OCI-LY1 (cell line): ENCODE data around the gene LRMDA.

Experiments
- H2AFZ ChIP-seq: fragments of 200-600 bp; sonication (generic), shearing (Covaris generic); 2 replicates; pipeline ENCODE4 v1.6.0; 2014; ENCODE audit warnings: antibody characterized with exemption, mild to moderate bottlenecking, low read length
- H3F3A ChIP-seq: fragments of 200-600 bp; sonication (generic), shearing (Covaris generic); 2 replicates; pipeline ENCODE4 v1.6.0; 2014; ENCODE audit warnings: mild to moderate bottlenecking, antibody characterized with exemption, low read length, moderate library complexity; ENCODE audit not compliant: insufficient read depth
- H3K27ac ChIP-seq: fragments of 200-600 bp; sonication (generic); 2 replicates; pipeline ENCODE4 v1.5.1; 2014; ENCODE audit warnings: low read length, mixed run types, mild to moderate bottlenecking, low read depth; ENCODE audit not compliant: poor library complexity, severe bottlenecking
- H3K27me3 ChIP-seq: fragments of 200-600 bp; sonication (generic); 2 replicates; pipeline ENCODE4 v1.6.0; 2014; ENCODE audit warnings: antibody characterized with exemption, mild to moderate bottlenecking, low read length, moderate library complexity; ENCODE audit not compliant: insufficient read depth
- H3K36me3 ChIP-seq: fragments of 200-600 bp; sonication (generic); 2 replicates; pipeline ENCODE4 v1.6.1; 2014; ENCODE audit warnings: mild to moderate bottlenecking, antibody characterized with exemption, low read length, moderate library complexity, mixed read lengths; ENCODE audit not compliant: insufficient read depth
- H3K4me1 ChIP-seq: fragments of 200-600 bp; sonication (generic); 2 replicates; pipeline ENCODE4 v1.5.1; 2014; ENCODE audit warnings: mild to moderate bottlenecking, low read length, moderate library complexity; ENCODE audit not compliant: insufficient read depth, severe bottlenecking
- H3K4me2 ChIP-seq: fragments of 200-600 bp; sonication (generic), shearing (Covaris generic); 2 replicates; pipeline ENCODE4 v1.6.1; 2014; ENCODE audit warnings: low read length
- H3K4me3 ChIP-seq: fragments of 200-600 bp; sonication (generic); 2 replicates; pipeline ENCODE4 v1.5.1; 2014; ENCODE audit warnings: low read length, low read depth, mild to moderate bottlenecking, mixed read lengths; ENCODE audit not compliant: poor library complexity, severe bottlenecking
- H3K79me2 ChIP-seq: fragments of 200-600 bp; shearing (Covaris generic); 2 replicates; pipeline ENCODE4 v1.6.1; 2016; ENCODE audit warnings: mixed run types, low read length, mixed read lengths; ENCODE audit not compliant: insufficient read depth
- H3K9ac ChIP-seq: fragments of 200-600 bp; sonication (generic), shearing (Covaris generic); 2 replicates; pipeline ENCODE4 v1.6.1; 2014; ENCODE audit warnings: mild to moderate bottlenecking, low read length, mixed read lengths
- H3K9me2 ChIP-seq: fragments of 200-600 bp; sonication (generic), shearing (Covaris generic); 2 replicates; pipeline ENCODE4 v1.6.1; 2014; ENCODE audit warnings: low read depth, mild to moderate bottlenecking, low read length, mixed read lengths
- H3K9me3 ChIP-seq: fragments of 200-600 bp; shearing (Covaris generic); 2 replicates; pipeline ENCODE4 v1.6.1; 2014; ENCODE audit warnings: low read length, mixed read lengths
- H4K20me1 ChIP-seq: fragments of 200-600 bp; sonication (generic), shearing (Covaris generic); 2 replicates; pipeline ENCODE4 v1.6.0; 2016; ENCODE audit warnings: mild to moderate bottlenecking, low read length; ENCODE audit not compliant: insufficient read depth
- EZH2 ChIP-seq: fragments of 200-600 bp; sonication (generic), shearing (Covaris generic); IDR thresholded peaks from 2 replicates; pipeline ENCODE4 v1.8.0; 2017; ENCODE audit warnings: borderline replicate concordance, mixed run types, mild to moderate bottlenecking, antibody characterized with exemption, low read length, moderate library complexity, mixed read lengths
- TF ChIP-seq, protein P1 (sequence below): fragments of 200-600 bp; sonication (generic), shearing (Covaris generic); IDR thresholded peaks from 2 replicates; pipeline ENCODE4 v1.5.1; 2017; ENCODE audit warnings: mild to moderate bottlenecking, antibody characterized with exemption, low read length, moderate library complexity, mixed read lengths

The LRMDA gene

GRCh38 chr10:76017733-76018433 is 586.5 kb downstream of the LRMDA start:
- Histone ChIP-seq H3K4me1 (no peaks in the 10 kb centered on the region), H3K9ac (no peak overlapping the region), H3K27me3 (no peaks in the 10 kb centered on the region), H3F3A (no peaks in the 10 kb centered on the region), H3K4me3 (no peak overlapping the region), H3K79me2 (no peaks in the 10 kb centered on the region), H4K20me1 (no peaks in the 10 kb centered on the region), H3K36me3 (no peaks in the 10 kb centered on the region), H3K4me2 (no peak overlapping the region), H3K9me2 (no peaks in the 10 kb centered on the region), H3K9me3 (no peaks in the 10 kb centered on the region), H3K27ac (no peak overlapping the region), H2AFZ (no peak overlapping the region)
- TF ChIP-seq, protein P1, sequence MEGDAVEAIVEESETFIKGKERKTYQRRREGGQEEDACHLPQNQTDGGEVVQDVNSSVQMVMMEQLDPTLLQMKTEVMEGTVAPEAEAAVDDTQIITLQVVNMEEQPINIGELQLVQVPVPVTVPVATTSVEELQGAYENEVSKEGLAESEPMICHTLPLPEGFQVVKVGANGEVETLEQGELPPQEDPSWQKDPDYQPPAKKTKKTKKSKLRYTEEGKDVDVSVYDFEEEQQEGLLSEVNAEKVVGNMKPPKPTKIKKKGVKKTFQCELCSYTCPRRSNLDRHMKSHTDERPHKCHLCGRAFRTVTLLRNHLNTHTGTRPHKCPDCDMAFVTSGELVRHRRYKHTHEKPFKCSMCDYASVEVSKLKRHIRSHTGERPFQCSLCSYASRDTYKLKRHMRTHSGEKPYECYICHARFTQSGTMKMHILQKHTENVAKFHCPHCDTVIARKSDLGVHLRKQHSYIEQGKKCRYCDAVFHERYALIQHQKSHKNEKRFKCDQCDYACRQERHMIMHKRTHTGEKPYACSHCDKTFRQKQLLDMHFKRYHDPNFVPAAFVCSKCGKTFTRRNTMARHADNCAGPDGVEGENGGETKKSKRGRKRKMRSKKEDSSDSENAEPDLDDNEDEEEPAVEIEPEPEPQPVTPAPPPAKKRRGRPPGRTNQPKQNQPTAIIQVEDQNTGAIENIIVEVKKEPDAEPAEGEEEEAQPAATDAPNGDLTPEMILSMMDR, result no peak
- no peak for TF ChIP-seq EZH2

DNA sequence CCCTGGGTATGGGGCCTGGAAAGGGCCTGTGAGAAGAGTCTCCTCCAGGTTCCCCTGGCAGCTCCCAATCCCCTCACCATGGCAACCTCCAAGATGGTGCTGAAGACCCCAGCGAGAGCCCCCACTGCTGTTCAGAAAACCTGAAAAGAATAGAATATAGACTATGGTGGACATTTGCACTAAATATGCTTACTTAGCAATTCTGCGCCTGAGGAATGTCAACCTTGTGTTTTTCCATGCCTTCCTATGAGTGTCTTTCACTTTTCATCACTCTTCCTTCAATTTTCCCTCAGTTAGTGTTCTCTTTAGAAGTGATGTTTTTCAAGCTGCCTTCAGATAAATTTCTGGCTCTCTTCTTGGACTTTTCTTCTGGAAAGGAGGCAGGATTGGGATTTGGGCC is 589.2 kb downstream of the LRMDA start:
- Histone ChIP-seq H3K9ac (no peak overlapping the region), H3K9me2 (no peaks in the 10 kb centered on the region), H3K36me3 (no peaks in the 10 kb centered on the region), H3K9me3 (no peaks in the 10 kb centered on the region), H3K4me1 (no peaks in the 10 kb centered on the region), H3K27ac (no peak overlapping the region), H3K4me3 (no peak overlapping the region), H2AFZ (no peak overlapping the region), H3F3A (no peaks in the 10 kb centered on the region), H4K20me1 (no peaks in the 10 kb centered on the region), H3K27me3 (no peaks in the 10 kb centered on the region), H3K4me2 (no peak overlapping the region), H3K79me2 (no peaks in the 10 kb centered on the region)
- TF ChIP-seq EZH2, result no peak
- TF ChIP-seq, protein P1, result no peak

DNA sequence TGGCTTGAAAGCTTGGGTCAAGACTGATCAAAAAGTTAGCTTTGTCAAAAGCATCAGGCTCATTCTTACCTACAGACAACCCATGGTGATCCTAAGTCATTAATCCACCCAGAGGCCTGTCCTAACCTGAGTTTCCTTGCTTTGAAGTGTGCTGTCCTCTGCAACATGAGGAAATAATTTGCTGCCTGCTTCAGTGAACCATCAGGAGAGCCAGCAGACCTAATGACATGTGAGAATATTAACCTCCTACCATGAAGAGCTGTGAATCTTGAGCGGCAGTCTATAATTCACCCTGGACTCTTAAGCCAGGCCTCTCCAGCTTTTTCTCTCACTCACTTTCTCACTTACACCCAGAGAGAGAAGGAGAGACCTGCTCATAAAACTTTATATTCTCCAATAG is 590.0 kb downstream of the LRMDA start:
- Histone ChIP-seq H3K9ac (no peak overlapping the region), H3K27ac (no peak overlapping the region), H4K20me1 (no peaks in the 10 kb centered on the region), H3K4me3 (no peak overlapping the region), H3K36me3 (no peaks in the 10 kb centered on the region), H3F3A (no peaks in the 10 kb centered on the region), H3K27me3 (no peaks in the 10 kb centered on the region), H3K9me2 (no peaks in the 10 kb centered on the region), H2AFZ (no peak overlapping the region), H3K4me1 (no peaks in the 10 kb centered on the region), H3K79me2 (no peaks in the 10 kb centered on the region), H3K9me3 (no peaks in the 10 kb centered on the region), H3K4me2 (no peak overlapping the region)
- TF ChIP-seq, protein P1, result no peak
- no peak for TF ChIP-seq EZH2
